Measurements from ENCODE around the gene FAM114A2.

The FAM114A2 gene

GRCh38 chr5:153983885-153984284, 54.8 kb downstream of the FAM114A2 start:
- DNase-seq (ENCODE audit: low spot score) = no peak

GRCh38 chr5:153981905-153982605, 56.7 kb downstream of the FAM114A2 start:
- DNase-seq (ENCODE audit: low spot score) = no peak

- no peak for DNase-seq (ENCODE audit: low spot score)
These were observed 59.5 kb downstream of the FAM114A2 start for GRCh38 chr5:153979028-153979783.

- DNase-seq (ENCODE audit: low spot score) = no peak
These were observed 63.9 kb downstream of the FAM114A2 start for GRCh38 chr5:153974813-153975163.

GRCh38 chr5:153974131-153974812, 64.4 kb downstream of the FAM114A2 start:
- DNase-seq (ENCODE audit: low spot score) = peak; percentile 58

GRCh38 chr5:153972240-153972639, 66.5 kb downstream of the FAM114A2 start:
- DNase-seq (ENCODE audit: low spot score) = no peak

GRCh38 chr5:153970496-153970895, 68.2 kb downstream of the FAM114A2 start:
- DNase-seq (ENCODE audit: low spot score) = no peak

- DNase-seq (ENCODE audit: low spot score) = no peak
These were observed 69.2 kb downstream of the FAM114A2 start for GRCh38 chr5:153969563-153969895.

- no peak for DNase-seq (ENCODE audit: low spot score)
These were observed 69.7 kb downstream of the FAM114A2 start for GRCh38 chr5:153968761-153969562.

GRCh38 chr5:153964880-153965645, 73.6 kb downstream of the FAM114A2 start:
- DNase-seq (ENCODE audit: low spot score) = peak; percentile 81

GRCh38 chr5:153964191-153964879, 74.4 kb downstream of the FAM114A2 start:
- DNase-seq (ENCODE audit: low spot score) = no peak

- DNase-seq (ENCODE audit: low spot score) = peak; percentile 76
These were observed 78.2 kb downstream of the FAM114A2 start for GRCh38 chr5:153960269-153961215.

- DNase-seq (ENCODE audit: low spot score) = no peak
These were observed 79.4 kb downstream of the FAM114A2 start for GRCh38 chr5:153959134-153959957.

- DNase-seq (ENCODE audit: low spot score) = no peak
These were observed 81.5 kb downstream of the FAM114A2 start for GRCh38 chr5:153957205-153957604.

- DNase-seq (ENCODE audit: low spot score) = no peak
These were observed 85.3 kb downstream of the FAM114A2 start for GRCh38 chr5:153953411-153953810.

GRCh38 chr5:153952893-153953292, 85.8 kb downstream of the FAM114A2 start:
- no peak for DNase-seq (ENCODE audit: low spot score)

GRCh38 chr5:153952057-153952456, 86.7 kb downstream of the FAM114A2 start:
- no peak for DNase-seq (ENCODE audit: low spot score)

- no peak for DNase-seq (ENCODE audit: low spot score)
These were observed 97.4 kb downstream of the FAM114A2 start for GRCh38 chr5:153941265-153941664.
